DMS 273 treated with DMSO at 0.1 percent for 48 hours (cell line): Measurements from ENCODE around the gene IL6R.

Experiments
- DNase-seq: peaks from one replicate; lab custom pipeline; 2025; lab: John Stamatoyannopoulos, UW

Gene IL6R

GRCh38 chr1:154517661-154518060 lies 112.5 kb downstream of the IL6R start:
- no peak for DNase-seq
